Esophagus squamous epithelium (tissue), 4 donors: ENCODE results near the gene MORC4.

Experiments
- CTCF ChIP-seq, 6 experiments: fragments of 450-650 bp in 4 of 6; fragments of 200-600 bp in 2 of 6; sonication (generic) in 2 of 6; IDR thresholded peaks; one replicate each; pipeline ENCODE4 v1.5.1; 2016 to 2019; ENCODE audit warnings: antibody characterized with exemption in 6 of 6, mild to moderate bottlenecking in 4 of 6, moderate library complexity in 4 of 6
- POLR2A ChIP-seq, 4 donors: fragments of 450-650 bp; IDR thresholded peaks; one replicate each; pipeline ENCODE4 v1.6.1; 2017; ENCODE audit warnings: antibody characterized with exemption in 4 of 4, mild to moderate bottlenecking in 4 of 4, moderate library complexity in 3 of 4

DNA sequence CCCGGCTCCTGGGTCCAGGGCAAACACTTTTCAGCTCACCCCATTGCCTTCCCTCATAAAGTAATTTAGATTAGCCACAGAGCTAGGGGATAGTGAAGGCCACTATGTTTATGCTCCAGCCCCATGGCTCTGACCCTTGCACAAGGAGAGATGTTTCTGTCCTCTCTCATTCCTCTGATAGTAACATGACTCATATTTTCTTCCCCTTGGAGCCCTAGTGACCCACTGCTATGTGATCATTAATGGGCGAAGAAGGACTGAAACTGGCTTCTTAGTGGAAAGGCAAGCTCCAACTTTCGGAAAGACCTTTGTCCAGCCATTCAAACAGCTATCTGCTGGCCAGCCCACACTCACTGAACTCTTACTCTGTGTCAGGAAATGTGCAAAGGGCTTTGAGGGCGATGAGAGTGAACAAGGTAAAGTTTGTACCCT is 67.5 kb downstream of the MORC4 start:
- TF ChIP-seq CTCF (IDR thresholded peaks at IDR 0.05) (no peak), POLR2A (IDR thresholded peaks at IDR 0.05) (no peak)
